Measurements from ENCODE around the gene TMEM233. TPM values are rescaled to one million over a fixed set of nuclear protein-coding genes. Genes with fewer than 3 reads are reported as not detected.
"Not testable (repeated sequence)": the region's sequence is repeated elsewhere in the genome, so short reads cannot be mapped to it uniquely, and the experiment has no call there.

The TMEM233 gene
- polyA plus RNA-seq, 1 experiment, result not detected

DNA sequence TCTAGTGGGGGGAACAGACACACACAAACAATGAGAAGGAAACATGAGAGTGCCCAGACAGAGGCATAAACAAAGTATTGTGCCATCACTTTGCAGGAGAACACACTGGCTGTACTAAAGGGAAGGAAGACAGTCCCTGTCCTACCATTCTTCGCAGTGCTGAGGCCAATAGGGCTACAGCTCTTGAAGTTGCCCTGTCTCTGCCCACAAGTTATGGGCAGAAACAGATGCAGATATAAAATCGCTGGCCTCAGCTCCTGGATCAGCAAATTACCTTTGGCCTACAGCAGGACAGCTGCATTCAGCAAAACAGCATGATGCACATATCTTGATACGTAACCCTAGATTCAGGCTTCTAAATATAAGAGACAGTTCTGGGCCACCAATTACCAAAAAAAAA, 51.4 kb downstream of the TMEM233 start:
- DNase-seq (ENCODE audit: low read depth), result no peak
- H3K27me3 ChIP-seq (ENCODE audit: control insufficient read depth, insufficient read depth, low read length), result no peaks in the 10 kb centered on the region
- no peak overlapping the region for H3K4me3 ChIP-seq (ENCODE audit: low read depth, low read length)
- H3K36me3 ChIP-seq (ENCODE audit: control insufficient read depth, insufficient read depth, low read length), result no peaks in the 10 kb centered on the region
- ChIA-PET POLR2A (no interaction called here), CTCF (interaction anchor here (1.7 kb wide), 1 partner anchor 14 kb away, joined by 5 read pairs; no protein-coding TSS in a partner anchor)
- TF ChIP-seq, protein P1, sequence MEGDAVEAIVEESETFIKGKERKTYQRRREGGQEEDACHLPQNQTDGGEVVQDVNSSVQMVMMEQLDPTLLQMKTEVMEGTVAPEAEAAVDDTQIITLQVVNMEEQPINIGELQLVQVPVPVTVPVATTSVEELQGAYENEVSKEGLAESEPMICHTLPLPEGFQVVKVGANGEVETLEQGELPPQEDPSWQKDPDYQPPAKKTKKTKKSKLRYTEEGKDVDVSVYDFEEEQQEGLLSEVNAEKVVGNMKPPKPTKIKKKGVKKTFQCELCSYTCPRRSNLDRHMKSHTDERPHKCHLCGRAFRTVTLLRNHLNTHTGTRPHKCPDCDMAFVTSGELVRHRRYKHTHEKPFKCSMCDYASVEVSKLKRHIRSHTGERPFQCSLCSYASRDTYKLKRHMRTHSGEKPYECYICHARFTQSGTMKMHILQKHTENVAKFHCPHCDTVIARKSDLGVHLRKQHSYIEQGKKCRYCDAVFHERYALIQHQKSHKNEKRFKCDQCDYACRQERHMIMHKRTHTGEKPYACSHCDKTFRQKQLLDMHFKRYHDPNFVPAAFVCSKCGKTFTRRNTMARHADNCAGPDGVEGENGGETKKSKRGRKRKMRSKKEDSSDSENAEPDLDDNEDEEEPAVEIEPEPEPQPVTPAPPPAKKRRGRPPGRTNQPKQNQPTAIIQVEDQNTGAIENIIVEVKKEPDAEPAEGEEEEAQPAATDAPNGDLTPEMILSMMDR (IDR thresholded peaks at IDR 0.05; ENCODE audit: insufficient read depth, low read depth, low read length), result no peak

DNA sequence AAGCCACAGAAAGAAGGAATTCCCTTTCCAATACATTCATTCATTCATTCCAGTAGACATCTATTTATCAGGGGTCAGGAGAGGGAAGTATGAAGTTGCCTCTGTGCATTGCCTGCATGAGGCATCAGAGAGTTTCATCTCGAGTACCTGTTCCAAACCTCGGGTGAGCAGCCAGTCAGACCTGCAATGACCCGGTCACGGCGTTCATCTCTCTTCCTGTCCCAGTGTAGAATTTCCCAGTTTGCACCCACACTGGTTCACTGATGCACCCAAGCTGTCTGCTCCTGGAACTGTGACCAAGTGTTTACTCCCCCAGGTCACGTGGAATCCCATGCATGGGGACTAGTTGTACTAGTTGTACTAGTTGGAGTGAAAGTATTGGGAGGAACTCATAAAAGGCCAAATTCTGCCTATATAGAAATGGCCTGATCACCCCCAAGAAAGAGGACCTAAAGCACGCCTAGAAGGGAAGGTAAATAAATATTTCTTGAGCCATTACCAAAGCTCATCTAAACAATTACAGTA, 52.0 kb downstream of the TMEM233 start:
- POLR2A ChIA-PET, result no interaction called here
- no peak overlapping the region for H3K4me3 ChIP-seq (ENCODE audit: low read depth, low read length)
- no peak for DNase-seq (ENCODE audit: low read depth)
- TF ChIP-seq, protein P1 (IDR thresholded peaks at IDR 0.05; ENCODE audit: insufficient read depth, low read depth, low read length), result no peak
- no peaks in the 10 kb centered on the region for H3K27me3 ChIP-seq (ENCODE audit: control insufficient read depth, insufficient read depth, low read length)
- no peaks in the 10 kb centered on the region for H3K36me3 ChIP-seq (ENCODE audit: control insufficient read depth, insufficient read depth, low read length)
- CTCF ChIA-PET, result interaction anchor here (1.2 kb wide), 1 partner anchor 13 kb away, joined by 5 read pairs; no protein-coding TSS in a partner anchor

DNA sequence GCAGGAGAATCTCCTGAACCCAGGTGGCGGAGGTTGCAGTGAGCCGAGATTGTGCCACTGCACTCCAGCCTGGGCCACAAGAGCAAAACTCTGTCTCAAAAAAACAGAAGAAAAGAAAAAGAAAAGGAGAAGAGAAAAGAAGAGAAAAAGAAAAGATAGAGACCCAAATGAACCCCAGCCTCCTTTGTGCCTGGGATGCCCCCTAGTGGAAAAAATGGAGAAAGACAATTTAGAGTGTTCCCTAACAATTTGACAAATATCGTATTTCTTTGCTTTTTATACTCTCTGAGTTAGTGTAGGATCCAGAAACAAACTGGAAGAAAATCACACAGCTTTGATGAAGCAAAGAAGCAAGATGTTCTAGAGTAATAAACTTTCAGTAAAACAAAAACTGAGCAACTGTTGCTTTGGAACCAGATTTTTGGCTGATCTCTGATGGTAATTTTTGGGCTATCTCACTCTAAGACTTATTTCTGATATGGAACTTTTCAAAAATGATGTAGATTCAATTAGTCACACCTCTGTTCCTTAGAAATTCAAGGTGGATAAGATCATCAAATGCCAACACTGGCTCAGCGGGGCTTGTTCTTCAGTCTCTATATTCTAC, 55.7 kb downstream of the TMEM233 start:
- ChIA-PET CTCF (interaction anchor here (0.7 to 2.9 kb wide), 6 partner anchors 9 to 1206 kb away, joined by 3 to 13 read pairs (median 4); no protein-coding TSS in a partner anchor), POLR2A (no interaction called here)
- no peak for DNase-seq (ENCODE audit: low read depth)

DNA sequence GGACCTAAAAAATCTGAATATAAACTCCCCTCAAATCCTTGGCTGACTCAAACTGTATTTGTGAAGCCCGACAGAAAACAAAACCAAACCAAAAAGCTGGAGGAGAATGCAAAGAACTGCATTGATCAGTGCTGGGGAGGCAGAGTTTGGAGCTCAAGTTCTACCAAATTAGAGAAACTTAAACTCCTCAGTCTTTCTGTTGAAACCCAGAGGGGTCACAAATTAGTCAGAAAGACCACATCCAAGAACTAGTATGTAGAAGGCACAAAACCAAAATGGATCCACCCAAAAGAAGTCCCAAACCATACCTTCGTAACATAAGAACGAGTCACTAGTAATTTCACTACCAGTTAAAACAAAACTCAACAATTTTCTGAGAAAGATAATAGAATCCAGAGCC, 59.1 kb downstream of the TMEM233 start:
- no peak overlapping the region for H3K4me3 ChIP-seq (ENCODE audit: low read depth, low read length)
- CTCF ChIA-PET, result no interaction called here
- TF ChIP-seq, protein P1 (IDR thresholded peaks at IDR 0.05; ENCODE audit: insufficient read depth, low read depth, low read length), result no peak
- no peaks in the 10 kb centered on the region for H3K36me3 ChIP-seq (ENCODE audit: control insufficient read depth, insufficient read depth, low read length)
- POLR2A ChIA-PET, result no interaction called here
- DNase-seq (ENCODE audit: low read depth), result no peak
- no peaks in the 10 kb centered on the region for H3K27me3 ChIP-seq (ENCODE audit: control insufficient read depth, insufficient read depth, low read length)

More for the DNA sequence above, 55.7 kb downstream of the TMEM233 start:
- TF ChIP-seq, protein P1 (IDR thresholded peaks at IDR 0.05; ENCODE audit: insufficient read depth, low read depth, low read length), result peak; percentile 57
- Histone ChIP-seq H3K27me3 (ENCODE audit: control insufficient read depth, insufficient read depth, low read length) (no peaks in the 10 kb centered on the region), H3K4me3 (ENCODE audit: low read depth, low read length) (no peak overlapping the region), H3K36me3 (ENCODE audit: control insufficient read depth, insufficient read depth, low read length) (no peaks in the 10 kb centered on the region)

DNA sequence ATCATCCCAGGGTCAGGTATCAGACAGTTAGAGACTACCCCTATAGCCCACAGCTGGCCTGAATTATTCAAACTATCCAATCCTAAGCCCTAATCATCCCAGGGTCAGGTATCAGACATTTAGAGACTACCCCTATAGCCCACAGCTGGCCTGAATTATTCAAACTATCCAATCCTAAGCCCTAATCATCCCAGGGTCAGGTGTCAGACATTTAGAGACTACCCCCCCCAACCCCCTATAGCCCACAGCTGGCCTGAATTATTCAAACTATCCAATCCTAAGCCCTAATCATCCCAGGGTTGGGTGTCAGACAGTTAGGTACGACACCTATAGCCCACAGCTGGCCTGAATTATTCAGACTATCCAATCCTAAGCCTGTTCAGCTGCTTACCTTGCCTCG, 63.4 kb downstream of the TMEM233 start:
- POLR2A ChIA-PET; DNase-seq (ENCODE audit: low read depth); H3K4me3 ChIP-seq (ENCODE audit: low read depth, low read length); CTCF ChIA-PET; H3K27me3 ChIP-seq (ENCODE audit: control insufficient read depth, insufficient read depth, low read length); H3K36me3 ChIP-seq (ENCODE audit: control insufficient read depth, insufficient read depth, low read length): not testable (repeated sequence)

Measured in BJ (cell line).